T-cell (primary cell): Measurements from ENCODE around the gene RBM23. TPM values are rescaled to one million over a fixed set of nuclear protein-coding genes. Genes with fewer than 3 reads are reported as not detected.
A peak's percentile ranks its signal among the peaks of the same experiment; 100 is the strongest.

Experiments used
- ATAC-seq, 4 experiments: fragments of 200-7000 bp in 3 of 4; fragments of 150-1000 bp in 1 of 4; cut with Tn5 transposase; replicated peaks in 1 of 4; 1 replicate in 3 of 4; 2 replicates in 1 of 4; pipeline ENCODE4 v1.10.0; 2021; ENCODE audit warnings: moderate library complexity in 3 of 4, mild to moderate bottlenecking in 2 of 4, moderate number of reproducible peaks in 1 of 4
- CTCF ChIA-PET, 2 donors: fragments of 300-600 bp; sonication (Branson Sonifier 250); formaldehyde crosslinking; loops; one replicate each; lab custom pipeline; 2022; ENCODE audit warnings: antibody characterized with exemption in 2 of 2; lab: Charles Lee
- POLR2A ChIA-PET, 2 donors: fragments of 300-600 bp; sonication (Branson Sonifier 250); formaldehyde crosslinking; loops; one replicate each; lab custom pipeline; 2022; ENCODE audit warnings: antibody characterized with exemption in 2 of 2; lab: Charles Lee
- DNase-seq, 35 experiments: peaks; one replicate each; pipeline versions ENCODE4 v3.0.0 to v3.0.0-alpha.2; 2013 to 2023
- H3K27ac ChIP-seq: one replicate; pipeline ENCODE4 v1.5.1; 2013; ENCODE audit warnings: low read length
- H3K27me3 ChIP-seq, 2 experiments: replicated peaks in 1 of 2; 1 replicate in 1 of 2; 2 replicates in 1 of 2; pipeline versions ENCODE4 v1.6.1 to v1.7.0; 2013; ENCODE audit warnings: low read length in 1 of 2, mixed read lengths in 1 of 2; ENCODE audit not compliant: control insufficient read depth in 2 of 2, insufficient read depth in 2 of 2; ENCODE audit errors: extremely low read depth in 1 of 2
- H3K36me3 ChIP-seq, 2 donors: 1 replicate in 1 of 2; 2 replicates in 1 of 2; pipeline versions ENCODE4 v1.6.1 to v1.7.0; 2013; ENCODE audit warnings: low read length in 1 of 2; ENCODE audit not compliant: control insufficient read depth in 2 of 2, insufficient read depth in 1 of 2; ENCODE audit errors: extremely low read depth in 1 of 2
- H3K4me1 ChIP-seq, 2 experiments: 1 replicate in 1 of 2; 2 replicates in 1 of 2; pipeline versions ENCODE4 v1.6.1 to v1.7.0; 2013; ENCODE audit warnings: low read length in 2 of 2, mixed read lengths in 1 of 2; ENCODE audit not compliant: insufficient read depth in 2 of 2, control insufficient read depth in 1 of 2; ENCODE audit errors: extremely low read depth in 1 of 2
- H3K4me3 ChIP-seq, 2 donors: 1 replicate in 1 of 2; 2 replicates in 1 of 2; pipeline versions ENCODE4 v1.5.1 to v1.7.0; 2013; ENCODE audit warnings: mild to moderate bottlenecking in 2 of 2, low read length in 1 of 2, moderate library complexity in 1 of 2; ENCODE audit not compliant: control insufficient read depth in 1 of 2; ENCODE audit errors: extremely low read depth in 1 of 2
- H3K9me3 ChIP-seq: 2 replicates; pipeline ENCODE4 v1.7.0; 2013
- H3K27ac Mint-ChIP-seq, 2 donors: one replicate each; pipeline ENCODE4 v1.8.0; 2020 to 2021; ENCODE audit warnings: mild to moderate bottlenecking in 2 of 2, mixed read lengths in 2 of 2
- H3K27me3 Mint-ChIP-seq, 2 donors: one replicate each; pipeline ENCODE4 v1.8.0; 2021 to 2022; ENCODE audit warnings: mixed read lengths in 2 of 2
- H3K36me3 Mint-ChIP-seq: one replicate; pipeline ENCODE4 v1.8.0; 2021; ENCODE audit warnings: mixed read lengths
- H3K4me1 Mint-ChIP-seq, 3 donors: one replicate each; pipeline ENCODE4 v1.8.0; 2020 to 2022; ENCODE audit warnings: mixed read lengths in 3 of 3, mild to moderate bottlenecking in 1 of 3
- H3K4me3 Mint-ChIP-seq, 3 donors: one replicate each; pipeline ENCODE4 v1.8.0; 2020 to 2022; ENCODE audit warnings: mild to moderate bottlenecking in 3 of 3, mixed read lengths in 3 of 3, moderate library complexity in 3 of 3
- H3K9me3 Mint-ChIP-seq, 3 donors: one replicate each; pipeline ENCODE4 v1.8.0; 2020 to 2022; ENCODE audit warnings: mixed read lengths in 3 of 3
- WGBS: methylation state at CpG from one replicate; pipeline ENCODE4 v1.1.5; 2013; ENCODE audit warnings: missing lambda C conversion rate; ENCODE audit not compliant: insufficient coverage; 5-methylcytosine and 5-hydroxymethylcytosine counted together
- total RNA-seq, 35 experiments: library from RNA in 6 of 35; stranded (reverse) in 6 of 35; fragments of 120-200 nt in 1 of 35; gene quantifications; one replicate each; pipeline versions ENCODE4 v1.2.1 to v1.2.4 and lab custom pipeline; 2013 to 2026

RBM23 gene
- total RNA-seq, 5 donors from 2014 or later (not counting 1 experiment from before 2014, with no cell fraction given): 88.7 to 102 (median 94.7) TPM

DNA sequence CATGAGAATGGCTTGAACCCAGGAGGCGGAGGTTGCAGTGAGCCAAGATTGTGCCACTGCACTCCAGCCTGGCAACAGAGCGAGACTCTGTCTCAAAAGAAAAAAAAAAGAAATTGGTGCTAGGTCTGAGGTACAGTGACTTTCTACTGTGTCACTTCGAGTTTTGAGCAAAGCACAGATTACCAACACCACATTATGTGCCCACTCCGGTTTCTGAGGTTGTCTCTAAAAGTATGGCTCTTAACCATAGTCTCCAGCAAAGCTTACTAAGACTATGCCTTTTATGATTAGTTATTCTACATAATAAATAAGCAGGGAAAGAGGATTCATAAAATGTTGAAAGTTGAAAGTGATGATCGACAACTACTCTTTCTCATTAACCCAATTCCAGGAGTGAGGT lies 8.0 kb downstream of the RBM23 start:
- POLR2A ChIA-PET: interaction anchor here (0.6 kb wide), 2 partner anchors 145 kb away, joined by 3 read pairs; no protein-coding TSS in a partner anchor
- peaks cover 31 to 39% (median 34%) of the 10 kb centered on the region in 3 donors for H3K4me1 Mint-ChIP-seq
- H3K36me3 Mint-ChIP-seq: peaks cover 30% of the 10 kb centered on the region

DNA sequence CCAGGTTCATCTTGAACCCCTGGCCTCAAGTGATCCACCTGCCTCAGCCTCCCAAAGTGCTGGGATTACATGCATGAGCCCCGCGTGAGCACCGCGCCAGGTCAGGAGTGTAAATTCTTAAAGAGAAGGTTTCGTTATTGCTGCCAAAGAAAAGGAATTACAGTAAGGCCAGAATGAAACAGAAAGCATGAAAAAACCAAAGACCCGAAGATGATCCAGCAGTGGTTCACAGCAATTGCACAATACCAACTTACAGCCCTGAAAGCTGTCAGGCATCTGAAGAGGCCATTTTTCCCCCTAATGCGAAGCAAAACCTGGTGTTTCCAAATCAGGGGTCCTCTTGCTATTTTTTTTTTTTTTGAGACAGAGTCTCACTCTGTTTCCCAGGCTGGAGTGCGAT lies 10.3 kb downstream of the RBM23 start:
- Histone ChIP-seq H3K27me3 (no peaks in the 10 kb centered on the region), H3K36me3 (peaks cover 15 to 74% of the 10 kb centered on the region in 2 donors), H3K4me3 (no peak overlapping the region), H3K27ac (no peak overlapping the region), H3K9me3 (no peaks in the 10 kb centered on the region), H3K4me1 (peaks cover 0 to 3% of the 10 kb centered on the region in 2 experiments)
- H3K4me3 Mint-ChIP-seq: no peak overlapping the region
- no peaks in the 10 kb centered on the region for H3K27me3 Mint-ChIP-seq
- POLR2A ChIA-PET: no interaction called here
- WGBS: 94% methylated on average over 6 of the region's 8 CpGs
- CTCF ChIA-PET: no interaction called here
- H3K36me3 Mint-ChIP-seq: peaks cover 53% of the 10 kb centered on the region
- no peak overlapping the region for H3K27ac Mint-ChIP-seq
- no peaks in the 10 kb centered on the region for H3K9me3 Mint-ChIP-seq
- no peak for DNase-seq
- ATAC-seq: no peak
- H3K4me1 Mint-ChIP-seq: peaks cover 24 to 25% (median 24%) of the 10 kb centered on the region in 3 donors

More for the DNA sequence above, 8.0 kb downstream of the RBM23 start:
- Mint-ChIP-seq H3K27me3 (no peaks in the 10 kb centered on the region), H3K4me3 (no peak overlapping the region), H3K27ac (no peak overlapping the region), H3K9me3 (no peaks in the 10 kb centered on the region)
- CTCF ChIA-PET: interaction anchor here (0.6 to 1.1 kb wide), 5 partner anchors 8 to 84 kb away, joined by 3 to 8 read pairs (median 4); partner anchors contain the start of gene RBM23 (in 1 of the 2)
- DNase-seq (no peak), ATAC-seq (no peak)
- WGBS: 100% methylated on average over 1 of the region's 5 CpGs
- peaks cover 0 to 8% of the 10 kb centered on the region in 2 experiments for H3K4me1 ChIP-seq
- H3K4me3 ChIP-seq: no peak overlapping the region
- H3K36me3 ChIP-seq: peaks cover 8 to 57% of the 10 kb centered on the region in 2 donors
- no peaks in the 10 kb centered on the region for H3K27me3 ChIP-seq
- H3K9me3 ChIP-seq: no peaks in the 10 kb centered on the region
- no peak overlapping the region for H3K27ac ChIP-seq

GRCh38 chr14:22907429-22907828 lies 11.5 kb downstream of the RBM23 start:
- DNase-seq: no peak
- Mint-ChIP-seq H3K9me3 (no peaks in the 10 kb centered on the region), H3K36me3 (peaks cover 55% of the 10 kb centered on the region), H3K4me1 (peaks cover 19 to 20% (median 20%) of the 10 kb centered on the region in 3 donors), H3K4me3 (no peak overlapping the region), H3K27ac (no peak overlapping the region), H3K27me3 (no peaks in the 10 kb centered on the region)
- peaks cover 15 to 85% of the 10 kb centered on the region in 2 donors for H3K36me3 ChIP-seq
- H3K9me3 ChIP-seq: no peaks in the 10 kb centered on the region
- ChIA-PET CTCF (interaction anchor here in 1 of 2 donors (0.6 kb wide), 1 partner anchor 16 kb away, joined by 3 read pairs; no protein-coding TSS in a partner anchor), POLR2A (no interaction called here)
- no peak for ATAC-seq
- whole genome bisulfite sequencing: no CpG with 5 or more reads among the region's 3 CpGs
- H3K4me1 ChIP-seq: peaks cover 0 to 2% of the 10 kb centered on the region in 2 experiments
- no peak overlapping the region for H3K4me3 ChIP-seq
- no peak overlapping the region for H3K27ac ChIP-seq
- H3K27me3 ChIP-seq: no peaks in the 10 kb centered on the region

DNA sequence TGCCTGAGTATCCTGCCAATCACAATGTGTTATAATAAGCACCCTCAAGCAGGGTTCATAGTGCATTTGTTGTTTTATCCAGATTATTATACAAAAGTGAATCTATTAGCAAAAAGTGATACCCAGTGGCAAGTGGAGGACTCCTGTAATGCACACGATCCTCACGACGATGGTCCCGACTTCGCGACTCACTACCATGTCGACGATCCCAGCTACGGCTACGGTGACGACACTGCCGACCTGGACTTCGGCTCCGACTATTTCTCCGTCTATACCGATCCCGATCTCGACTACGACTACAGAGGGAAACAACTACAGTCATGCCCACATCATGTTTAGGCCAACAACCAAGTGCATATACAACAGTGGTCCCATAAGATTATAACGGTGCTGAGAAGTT lies 12.9 kb downstream of the RBM23 start:
- Histone ChIP-seq H3K27ac (no peak overlapping the region), H3K4me3 (no peak overlapping the region), H3K27me3 (no peaks in the 10 kb centered on the region), H3K36me3 (peaks cover 19 to 89% of the 10 kb centered on the region in 2 donors), H3K4me1 (peaks cover 0 to 2% of the 10 kb centered on the region in 2 experiments), H3K9me3 (no peaks in the 10 kb centered on the region)
- Mint-ChIP-seq H3K4me1 (peaks cover 6 to 10% (median 8%) of the 10 kb centered on the region in 3 donors), H3K9me3 (no peaks in the 10 kb centered on the region), H3K36me3 (peaks cover 57% of the 10 kb centered on the region), H3K27me3 (no peaks in the 10 kb centered on the region), H3K27ac (peak overlapping the region in 1 of 2 donors; percentile 18), H3K4me3 (no peak overlapping the region)
- WGBS: 97% methylated on average over 19 of the region's 20 CpGs
- ATAC-seq (no peak), DNase-seq (no peak)
- CTCF ChIA-PET: no interaction called here
- POLR2A ChIA-PET: interaction anchor here (0.6 kb wide), 2 partner anchors 12 to 597 kb away, joined by 3 to 10 read pairs; no protein-coding TSS in a partner anchor

DNA sequence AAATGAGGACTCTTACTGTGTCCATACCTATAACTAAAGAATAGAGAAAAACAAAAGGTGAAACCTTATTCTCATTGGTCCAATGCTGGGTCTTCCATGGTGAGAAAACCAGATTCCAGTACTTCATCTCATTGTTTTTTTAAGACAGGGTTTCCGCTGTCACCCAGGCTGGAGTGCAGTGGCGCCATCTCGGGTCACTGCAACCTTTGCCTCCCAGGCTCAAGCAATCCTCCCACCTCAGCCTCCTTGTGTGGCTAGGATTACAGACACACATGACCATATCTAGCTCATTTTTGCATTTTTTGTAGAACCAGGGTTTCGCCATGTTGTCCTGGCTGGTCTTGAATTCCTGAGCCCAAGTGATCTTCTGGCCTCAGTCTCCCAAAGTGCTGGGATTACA lies 13.3 kb downstream of the RBM23 start:
- H3K4me1 Mint-ChIP-seq: peaks cover 8 to 11% (median 10%) of the 10 kb centered on the region in 3 donors
- Histone ChIP-seq H3K27ac (no peak overlapping the region), H3K27me3 (no peaks in the 10 kb centered on the region), H3K36me3 (peaks cover 20 to 90% of the 10 kb centered on the region in 2 donors), H3K9me3 (no peaks in the 10 kb centered on the region), H3K4me1 (peaks cover 2 to 6% of the 10 kb centered on the region in 2 experiments), H3K4me3 (no peak overlapping the region)
- ChIA-PET CTCF (interaction anchor here in 1 of 2 donors (1.0 kb wide), 1 partner anchor 335 kb away, joined by 3 read pairs; no protein-coding TSS in a partner anchor), POLR2A (interaction anchor here in 1 of 2 donors (0.6 kb wide), 1 partner anchor 12 kb away, joined by 10 read pairs; no protein-coding TSS in a partner anchor)
- no peaks in the 10 kb centered on the region for H3K27me3 Mint-ChIP-seq
- DNase-seq: no peak
- no peaks in the 10 kb centered on the region for H3K9me3 Mint-ChIP-seq
- peaks cover 57% of the 10 kb centered on the region for H3K36me3 Mint-ChIP-seq
- WGBS: 100% methylated on average over 1 of the region's 4 CpGs
- ATAC-seq: no peak
- peak overlapping the region in 1 of 2 donors; percentile 18 for H3K27ac Mint-ChIP-seq
- H3K4me3 Mint-ChIP-seq: no peak overlapping the region

- DNase-seq (no peak), ATAC-seq (no peak)
- Mint-ChIP-seq H3K4me1 (peaks cover 7 to 11% (median 8%) of the 10 kb centered on the region in 3 donors), H3K27me3 (no peaks in the 10 kb centered on the region), H3K27ac (no peak overlapping the region), H3K9me3 (no peaks in the 10 kb centered on the region), H3K4me3 (no peak overlapping the region), H3K36me3 (peaks cover 52% of the 10 kb centered on the region)
- H3K36me3 ChIP-seq: peaks cover 17 to 78% of the 10 kb centered on the region in 2 donors
- no peak overlapping the region for H3K4me3 ChIP-seq
- CTCF ChIA-PET: interaction anchor here in 1 of 2 donors (0.9 kb wide), 1 partner anchor 53 kb away, joined by 3 read pairs; no protein-coding TSS in a partner anchor
- H3K4me1 ChIP-seq: peaks cover 2 to 10% of the 10 kb centered on the region in 2 experiments
- no peak overlapping the region for H3K27ac ChIP-seq
- no peaks in the 10 kb centered on the region for H3K27me3 ChIP-seq
- no CpG with 5 or more reads among the region's 2 CpGs for WGBS
- POLR2A ChIA-PET: interaction anchor here in 1 of 2 donors (0.6 kb wide), 1 partner anchor 10 kb away, joined by 3 read pairs; no protein-coding TSS in a partner anchor
- no peaks in the 10 kb centered on the region for H3K9me3 ChIP-seq
Measured at GRCh38 chr14:22903742-22904087, 15.2 kb downstream of the RBM23 start.
